Karpas-422 (cell line): ENCODE measurements around the gene CDK10. TPM values are rescaled to one million over a fixed set of nuclear protein-coding genes. Genes with fewer than 3 reads are reported as not detected.

Experiments used
- DNase-seq: peaks from one replicate; pipeline ENCODE4 v3.0.0-alpha.2; 2015
- H2AFZ ChIP-seq: fragments of 200-600 bp; sonication (generic); 2 replicates; pipeline ENCODE4 v1.6.1; 2014; ENCODE audit warnings: antibody characterized with exemption, low read length, mixed read lengths
- H3K27ac ChIP-seq: fragments of 200-600 bp; sonication (generic); 2 replicates; pipeline ENCODE4 v1.5.1; 2014; ENCODE audit warnings: mild to moderate bottlenecking, low read length, moderate library complexity
- H3K27me3 ChIP-seq: fragments of 200-600 bp; sonication (generic); 2 replicates; pipeline ENCODE4 v1.6.1; 2014; ENCODE audit warnings: low read length, mixed read lengths
- H3K36me3 ChIP-seq: fragments of 200-600 bp; sonication (generic); 2 replicates; pipeline ENCODE4 v1.6.1; 2014; ENCODE audit warnings: low read length, mixed read lengths; ENCODE audit not compliant: insufficient read depth
- H3K4me1 ChIP-seq: fragments of 200-600 bp; sonication (generic); 2 replicates; pipeline ENCODE4 v1.6.1; 2014; ENCODE audit warnings: mild to moderate bottlenecking, low read length, mixed read lengths
- H3K4me2 ChIP-seq: fragments of 200-600 bp; sonication (generic); 2 replicates; pipeline ENCODE4 v1.6.1; 2014; ENCODE audit warnings: low read length, low read depth, mild to moderate bottlenecking; ENCODE audit not compliant: poor library complexity, severe bottlenecking
- H3K4me3 ChIP-seq: fragments of 200-600 bp; sonication (generic); 2 replicates; pipeline ENCODE4 v1.5.1; 2014; ENCODE audit warnings: mild to moderate bottlenecking, antibody characterized with exemption, low read length, mixed read lengths
- H3K79me2 ChIP-seq: fragments of 200-600 bp; sonication (generic); 2 replicates; pipeline ENCODE4 v1.6.1; 2014; ENCODE audit warnings: mild to moderate bottlenecking, low read length, mixed read lengths
- H3K9ac ChIP-seq: fragments of 200-600 bp; sonication (generic); 2 replicates; pipeline ENCODE4 v1.6.0; 2014; ENCODE audit warnings: low read length
- H3K9me2 ChIP-seq: fragments of 200-600 bp; sonication (generic), shearing (Covaris generic); replicated peaks from 2 replicates; pipeline ENCODE4 v1.6.0; 2014; ENCODE audit warnings: mild to moderate bottlenecking, low read length, moderate library complexity; ENCODE audit not compliant: insufficient read depth
- H3K9me3 ChIP-seq: fragments of 300-700, 200-600 bp; sonication (generic); 2 replicates; pipeline ENCODE4 v1.6.1; 2014; ENCODE audit warnings: low read length, mixed read lengths
- H4K20me1 ChIP-seq: fragments of 200-600 bp; sonication (generic); 2 replicates; pipeline ENCODE4 v1.6.1; 2014; ENCODE audit warnings: mild to moderate bottlenecking, antibody characterized with exemption, low read length, low read depth; ENCODE audit not compliant: insufficient read depth
- total RNA-seq: library from RNA; depleted of rRNA; stranded (reverse); fragments of >200 nt; shearing (Covaris generic); gene quantifications from 2 replicates; pipeline ENCODE4 v1.2.3, GENCODE V29; 2014; ENCODE audit warnings: low replicate concordance

The CDK10 gene
- total RNA-seq, 1 experiment from 2014 or later: 25.6 TPM

- no peak overlapping the region for H3K4me3 ChIP-seq
- H3K9me3 ChIP-seq: no peaks in the 10 kb centered on the region
- no peak overlapping the region for H3K27ac ChIP-seq
- peaks cover 7% of the 10 kb centered on the region; the same call in 1 of the 2 replicates for H4K20me1 ChIP-seq
- H2AFZ ChIP-seq: no peak overlapping the region
- no peaks in the 10 kb centered on the region for H3K27me3 ChIP-seq
- no peak for DNase-seq
- no peaks in the 10 kb centered on the region for H3K36me3 ChIP-seq
- no peak overlapping the region for H3K9ac ChIP-seq
- no peaks in the 10 kb centered on the region for H3K9me2 ChIP-seq
- no peak overlapping the region for H3K4me2 ChIP-seq
- no peaks in the 10 kb centered on the region for H3K79me2 ChIP-seq
- no peaks in the 10 kb centered on the region for H3K4me1 ChIP-seq
These were observed 40.2 kb upstream of the CDK10 start for GRCh38 chr16:89646270-89646669.

GRCh38 chr16:89646906-89647305, 39.6 kb upstream of the CDK10 start:
- Histone ChIP-seq H3K79me2 (peaks cover 6% of the 10 kb centered on the region; the same call in 1 of the 2 replicates), H3K4me1 (no peaks in the 10 kb centered on the region), H3K27me3 (no peaks in the 10 kb centered on the region), H3K27ac (no peak overlapping the region), H4K20me1 (peaks cover 4% of the 10 kb centered on the region; the same call in 1 of the 2 replicates), H3K36me3 (no peaks in the 10 kb centered on the region), H3K9ac (no peak overlapping the region), H3K9me2 (no peaks in the 10 kb centered on the region), H3K4me2 (no peak overlapping the region), H3K4me3 (no peak overlapping the region), H3K9me3 (no peaks in the 10 kb centered on the region), H2AFZ (no peak overlapping the region)
- DNase-seq: no peak

GRCh38 chr16:89651584-89651983, 34.9 kb upstream of the CDK10 start:
- H2AFZ ChIP-seq: no peak overlapping the region
- no peak for DNase-seq
- no peaks in the 10 kb centered on the region for H3K9me2 ChIP-seq
- H4K20me1 ChIP-seq: peaks cover 13% of the 10 kb centered on the region; the same call in 1 of the 2 replicates
- H3K4me3 ChIP-seq: no peak overlapping the region
- H3K27me3 ChIP-seq: no peaks in the 10 kb centered on the region
- peaks cover 37% of the 10 kb centered on the region for H3K79me2 ChIP-seq
- no peak overlapping the region for H3K27ac ChIP-seq
- no peak overlapping the region for H3K4me2 ChIP-seq
- H3K36me3 ChIP-seq: no peaks in the 10 kb centered on the region
- no peaks in the 10 kb centered on the region for H3K9me3 ChIP-seq
- no peak overlapping the region for H3K9ac ChIP-seq
- peaks cover 5% of the 10 kb centered on the region for H3K4me1 ChIP-seq

GRCh38 chr16:89653656-89654295, 32.7 kb upstream of the CDK10 start:
- peaks cover 18% of the 10 kb centered on the region; the same call in 1 of the 2 replicates for H4K20me1 ChIP-seq
- H3K4me3 ChIP-seq: no peak overlapping the region
- no peaks in the 10 kb centered on the region for H3K9me3 ChIP-seq
- no peak overlapping the region for H3K9ac ChIP-seq
- H3K27me3 ChIP-seq: no peaks in the 10 kb centered on the region
- no peak overlapping the region for H3K27ac ChIP-seq
- no peak overlapping the region for H3K4me2 ChIP-seq
- no peaks in the 10 kb centered on the region for H3K9me2 ChIP-seq
- H3K79me2 ChIP-seq: peaks cover 55% of the 10 kb centered on the region
- peaks cover 11% of the 10 kb centered on the region for H3K4me1 ChIP-seq
- no peak overlapping the region for H2AFZ ChIP-seq
- no peak for DNase-seq
- no peaks in the 10 kb centered on the region for H3K36me3 ChIP-seq

GRCh38 chr16:89655062-89655643, 31.3 kb upstream of the CDK10 start:
- Histone ChIP-seq H3K9me2 (no peaks in the 10 kb centered on the region), H3K9ac (no peak overlapping the region), H4K20me1 (peaks cover 18% of the 10 kb centered on the region; the same call in 1 of the 2 replicates), H3K79me2 (peaks cover 68% of the 10 kb centered on the region), H3K27ac (no peak overlapping the region), H3K27me3 (no peaks in the 10 kb centered on the region), H3K36me3 (peaks cover 6% of the 10 kb centered on the region; the same call in 1 of the 2 replicates), H3K4me2 (no peak overlapping the region), H3K4me3 (no peak overlapping the region), H3K9me3 (no peaks in the 10 kb centered on the region), H3K4me1 (peaks cover 16% of the 10 kb centered on the region), H2AFZ (no peak overlapping the region)
- no peak for DNase-seq

- Histone ChIP-seq H3K4me2 (peak overlapping the region; percentile 94), H3K9ac (peak overlapping the region; percentile 92), H4K20me1 (peaks cover 18% of the 10 kb centered on the region; the same call in 1 of the 2 replicates), H3K27me3 (no peaks in the 10 kb centered on the region), H3K9me2 (no peaks in the 10 kb centered on the region), H3K4me1 (peaks cover 16% of the 10 kb centered on the region), H2AFZ (no peak overlapping the region), H3K4me3 (peak overlapping the region; percentile 88), H3K79me2 (peaks cover 72% of the 10 kb centered on the region), H3K9me3 (no peaks in the 10 kb centered on the region), H3K27ac (0 out of 2 replicates have a peak overlapping the region, but pooled peaks have one; percentile 34), H3K36me3 (peaks cover 14% of the 10 kb centered on the region)
- DNase-seq: no peak
These were observed 29.9 kb upstream of the CDK10 start for GRCh38 chr16:89656435-89657121.

GRCh38 chr16:89657442-89658220, 28.9 kb upstream of the CDK10 start, which contains the start of the genes CHMP1A and SPATA33:
TSS of gene CHMP1A (minus strand) at chr16:89657708. CDS start at chr16:89657588, 120 bp downstream.
TSS of gene SPATA33 (plus strand) at chr16:89657836. CDS start at chr16:89657912, 76 bp downstream.
- H3K79me2 ChIP-seq: peaks cover 67% of the 10 kb centered on the region

More at GRCh38 chr16:89657442-89658220, 28.9 kb upstream of the CDK10 start, which contains the start of the genes CHMP1A and SPATA33:
- Histone ChIP-seq H4K20me1 (peaks cover 14% of the 10 kb centered on the region; the same call in 1 of the 2 replicates), H3K27ac (peak within 1 kb of the TSS; percentile 54), H3K9me3 (no peaks in the 10 kb centered on the region), H3K27me3 (no peaks in the 10 kb centered on the region), H3K36me3 (peaks cover 17% of the 10 kb centered on the region), H3K9ac (peak within 1 kb of the TSS; percentile 92), H3K4me3 (peak within 1 kb of the TSS; percentile 88), H2AFZ (peak within 1 kb of the TSS; percentile 61), H3K4me2 (peak within 1 kb of the TSS; percentile 94), H3K9me2 (no peaks in the 10 kb centered on the region), H3K4me1 (peaks cover 16% of the 10 kb centered on the region)
- DNase-seq: peak; percentile 95
